Keratinocyte (primary cell): ENCODE measurements around the gene CCDC69.

ENCODE experiments used
- EZH2 ChIP-seq: IDR thresholded peaks from one replicate; pipeline ENCODE4 v1.6.1; 2012; ENCODE audit warnings: inconsistent platforms, mild to moderate bottlenecking, low read length, moderate library complexity
- TF ChIP-seq, protein P1 (sequence below), 3 experiments: IDR thresholded peaks in 1 of 3; conservative IDR thresholded peaks in 1 of 3; optimal IDR thresholded peaks in 1 of 3; 2 replicates in 2 of 3; 3 replicates in 1 of 3; pipeline versions ENCODE3 to v1.5.1; 2011; ENCODE audit warnings: low read length in 3 of 3, mild to moderate bottlenecking in 3 of 3, moderate library complexity in 2 of 3, control low read depth in 1 of 3, inconsistent platforms in 1 of 3; ENCODE audit not compliant: insufficient read depth in 2 of 3; ENCODE audit errors: extremely low read depth in 1 of 3

DNA sequence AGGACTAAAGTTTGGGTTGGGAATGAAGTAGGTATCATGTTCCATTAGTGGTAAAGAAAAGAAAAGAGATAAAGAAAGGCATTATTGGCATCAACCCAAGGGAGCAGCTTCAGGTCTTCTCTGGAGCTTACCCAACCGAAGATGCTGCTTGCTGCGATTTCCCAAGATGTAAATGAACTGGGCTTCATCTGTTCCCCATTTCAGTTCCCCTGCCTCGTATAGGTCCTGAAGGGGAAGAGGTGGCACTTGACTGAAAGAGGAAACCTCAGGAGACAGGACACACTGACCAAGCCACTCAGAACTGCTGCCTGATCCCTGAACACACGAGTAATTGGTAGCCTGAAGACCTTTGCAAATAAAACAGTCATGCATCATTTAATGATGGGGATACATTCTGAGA lies 90.9 kb downstream of the CCDC69 start:
- TF ChIP-seq, protein P1, sequence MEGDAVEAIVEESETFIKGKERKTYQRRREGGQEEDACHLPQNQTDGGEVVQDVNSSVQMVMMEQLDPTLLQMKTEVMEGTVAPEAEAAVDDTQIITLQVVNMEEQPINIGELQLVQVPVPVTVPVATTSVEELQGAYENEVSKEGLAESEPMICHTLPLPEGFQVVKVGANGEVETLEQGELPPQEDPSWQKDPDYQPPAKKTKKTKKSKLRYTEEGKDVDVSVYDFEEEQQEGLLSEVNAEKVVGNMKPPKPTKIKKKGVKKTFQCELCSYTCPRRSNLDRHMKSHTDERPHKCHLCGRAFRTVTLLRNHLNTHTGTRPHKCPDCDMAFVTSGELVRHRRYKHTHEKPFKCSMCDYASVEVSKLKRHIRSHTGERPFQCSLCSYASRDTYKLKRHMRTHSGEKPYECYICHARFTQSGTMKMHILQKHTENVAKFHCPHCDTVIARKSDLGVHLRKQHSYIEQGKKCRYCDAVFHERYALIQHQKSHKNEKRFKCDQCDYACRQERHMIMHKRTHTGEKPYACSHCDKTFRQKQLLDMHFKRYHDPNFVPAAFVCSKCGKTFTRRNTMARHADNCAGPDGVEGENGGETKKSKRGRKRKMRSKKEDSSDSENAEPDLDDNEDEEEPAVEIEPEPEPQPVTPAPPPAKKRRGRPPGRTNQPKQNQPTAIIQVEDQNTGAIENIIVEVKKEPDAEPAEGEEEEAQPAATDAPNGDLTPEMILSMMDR (optimal IDR thresholded peaks at IDR 0.05 in 1 of 3, IDR thresholded peaks at IDR 0.05 in 1 of 3, conservative IDR thresholded peaks at IDR 0.05 in 1 of 3; ENCODE audit: extremely low read depth in 1 of 3, insufficient read depth in 2 of 3, low read length in 3 of 3), result no peak
- no peak for TF ChIP-seq EZH2
